ACC112 (cell line): ENCODE data around the gene DISP3.

Experiments
- H2AFZ ChIP-seq: fragments of 200-600 bp; sonication (generic); one replicate; pipeline ENCODE4 v1.6.0; 2017; ENCODE audit warnings: antibody characterized with exemption, low read length; ENCODE audit not compliant: unreplicated experiment
- H3K27ac ChIP-seq: fragments of 200-600 bp; sonication (generic); 2 replicates; pipeline ENCODE4 v1.5.1; 2014; ENCODE audit warnings: low read depth, mild to moderate bottlenecking, antibody characterized with exemption, low read length, moderate library complexity
- H3K27me3 ChIP-seq: fragments of 200-600 bp; sonication (generic); 2 replicates; pipeline ENCODE4 v1.6.1; 2014; ENCODE audit warnings: mild to moderate bottlenecking, antibody characterized with exemption, low read length, moderate library complexity, mixed read lengths; ENCODE audit not compliant: insufficient read depth
- H3K36me3 ChIP-seq: fragments of 200-600 bp; sonication (generic); 2 replicates; pipeline ENCODE4 v1.6.1; 2016; ENCODE audit warnings: mild to moderate bottlenecking, antibody characterized with exemption, low read length, moderate library complexity, mixed read lengths; ENCODE audit not compliant: insufficient read depth
- H3K4me1 ChIP-seq: fragments of 200-600 bp; sonication (generic); one replicate; pipeline ENCODE4 v1.6.1; 2016; ENCODE audit warnings: low read length, mixed read lengths; ENCODE audit not compliant: insufficient read depth, unreplicated experiment, control insufficient read depth
- H3K4me3 ChIP-seq: fragments of 200-600 bp; sonication (generic); 2 replicates; pipeline ENCODE4 v1.5.1; 2014; ENCODE audit warnings: mild to moderate bottlenecking, low read depth, low read length
- H3K79me2 ChIP-seq: fragments of 200-600 bp; sonication (generic); one replicate; pipeline ENCODE4 v1.6.0; 2016; ENCODE audit warnings: low read length; ENCODE audit not compliant: control insufficient read depth, unreplicated experiment, insufficient read depth

DISP3 gene

GRCh38 chr1:11500881-11501280 lies 21.9 kb downstream of the DISP3 start:
- Histone ChIP-seq H3K79me2 (no peaks in the 10 kb centered on the region), H3K4me3 (no peak overlapping the region), H2AFZ (no peak overlapping the region), H3K4me1 (no peaks in the 10 kb centered on the region), H3K36me3 (no peaks in the 10 kb centered on the region), H3K27me3 (peaks cover 58% of the 10 kb centered on the region), H3K27ac (no peak overlapping the region)

DNA sequence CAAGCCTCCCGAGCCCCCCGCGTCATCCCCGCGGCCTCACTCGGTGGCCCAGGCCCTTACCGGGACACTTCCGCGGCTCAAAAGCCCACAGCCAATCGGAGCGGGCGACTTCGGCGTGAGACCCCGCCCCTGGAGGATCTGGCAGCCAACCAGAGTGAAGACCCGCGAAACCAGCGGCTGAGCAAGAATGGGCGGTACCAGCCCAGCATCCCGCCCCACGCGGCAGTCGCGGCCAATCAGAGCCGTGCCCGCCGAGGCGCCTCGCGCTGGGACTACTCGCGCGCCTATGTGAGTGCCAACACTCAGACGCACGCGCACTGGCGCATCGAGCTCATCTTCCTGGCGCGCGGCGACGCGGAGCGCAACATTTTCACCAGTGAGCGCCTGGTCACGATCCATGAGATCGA lies 22.5 kb downstream of the DISP3 start:
- H3K27ac ChIP-seq = no peak overlapping the region
- no peaks in the 10 kb centered on the region for H3K36me3 ChIP-seq
- peaks cover 53% of the 10 kb centered on the region for H3K27me3 ChIP-seq
- no peaks in the 10 kb centered on the region for H3K4me1 ChIP-seq
- no peak overlapping the region for H3K4me3 ChIP-seq
- no peaks in the 10 kb centered on the region for H3K79me2 ChIP-seq
- no peak overlapping the region for H2AFZ ChIP-seq

DNA sequence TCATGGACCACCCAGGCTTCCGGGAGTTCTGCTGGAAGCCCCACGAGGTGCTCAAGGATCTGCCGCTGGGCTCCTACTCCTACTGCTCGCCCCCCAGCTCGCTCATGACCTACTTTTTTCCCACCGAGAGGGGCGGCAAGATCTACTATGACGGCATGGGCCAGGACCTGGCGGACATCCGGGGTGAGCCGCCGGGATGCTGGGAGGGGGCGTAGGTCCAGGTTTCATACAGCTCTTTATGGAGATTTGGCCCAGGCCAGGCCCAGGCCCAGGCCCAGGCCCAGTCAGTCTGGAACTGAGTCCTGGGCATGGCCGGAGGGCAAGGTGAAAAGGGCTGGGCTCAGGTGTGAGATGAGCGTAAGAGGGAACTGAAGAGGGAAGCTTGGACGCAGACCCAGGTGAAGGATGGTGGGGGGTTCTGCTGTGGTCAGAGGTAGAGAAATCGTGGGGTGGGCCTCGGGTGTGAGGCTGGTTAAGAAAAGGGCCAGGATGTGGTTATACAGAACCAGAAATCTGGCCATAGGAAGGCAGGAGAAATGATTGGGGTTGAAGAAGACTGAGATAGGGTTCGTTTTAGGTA lies 23.0 kb downstream of the DISP3 start:
- Histone ChIP-seq H3K79me2 (no peaks in the 10 kb centered on the region), H2AFZ (no peak overlapping the region), H3K36me3 (no peaks in the 10 kb centered on the region), H3K27me3 (peaks cover 49% of the 10 kb centered on the region), H3K27ac (no peak overlapping the region), H3K4me1 (no peaks in the 10 kb centered on the region), H3K4me3 (no peak overlapping the region)

DNA sequence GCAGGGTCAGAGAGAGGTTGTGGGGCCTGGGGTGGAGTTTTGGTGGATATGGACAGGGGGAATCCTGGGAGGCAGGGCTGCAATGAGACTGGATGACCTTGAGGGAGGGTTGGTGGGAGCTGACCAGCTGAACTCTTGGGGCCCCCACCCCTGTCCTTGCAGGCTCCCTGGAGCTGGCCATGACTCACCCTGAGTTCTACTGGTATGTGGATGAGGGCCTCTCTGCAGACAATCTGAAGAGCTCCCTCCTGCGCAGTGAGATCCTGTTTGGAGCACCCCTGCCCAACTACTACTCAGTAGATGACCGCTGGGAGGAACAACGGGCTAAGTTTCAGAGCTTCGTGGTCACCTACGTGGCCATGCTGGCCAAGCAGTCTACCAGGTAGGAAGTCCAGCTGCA lies 23.6 kb downstream of the DISP3 start:
- H3K79me2 ChIP-seq = no peaks in the 10 kb centered on the region
- H3K27me3 ChIP-seq = peaks cover 48% of the 10 kb centered on the region
- H3K4me3 ChIP-seq = no peak overlapping the region
- H3K4me1 ChIP-seq = no peaks in the 10 kb centered on the region
- H3K27ac ChIP-seq = no peak overlapping the region
- H3K36me3 ChIP-seq = no peaks in the 10 kb centered on the region
- H2AFZ ChIP-seq = no peak overlapping the region

GRCh38 chr1:11504599-11504998 lies 25.6 kb downstream of the DISP3 start:
- no peak overlapping the region for H3K27ac ChIP-seq
- no peaks in the 10 kb centered on the region for H3K4me1 ChIP-seq
- no peak overlapping the region for H3K4me3 ChIP-seq
- no peaks in the 10 kb centered on the region for H3K79me2 ChIP-seq
- no peaks in the 10 kb centered on the region for H3K36me3 ChIP-seq
- H3K27me3 ChIP-seq = peaks cover 37% of the 10 kb centered on the region
- no peak overlapping the region for H2AFZ ChIP-seq

DNA sequence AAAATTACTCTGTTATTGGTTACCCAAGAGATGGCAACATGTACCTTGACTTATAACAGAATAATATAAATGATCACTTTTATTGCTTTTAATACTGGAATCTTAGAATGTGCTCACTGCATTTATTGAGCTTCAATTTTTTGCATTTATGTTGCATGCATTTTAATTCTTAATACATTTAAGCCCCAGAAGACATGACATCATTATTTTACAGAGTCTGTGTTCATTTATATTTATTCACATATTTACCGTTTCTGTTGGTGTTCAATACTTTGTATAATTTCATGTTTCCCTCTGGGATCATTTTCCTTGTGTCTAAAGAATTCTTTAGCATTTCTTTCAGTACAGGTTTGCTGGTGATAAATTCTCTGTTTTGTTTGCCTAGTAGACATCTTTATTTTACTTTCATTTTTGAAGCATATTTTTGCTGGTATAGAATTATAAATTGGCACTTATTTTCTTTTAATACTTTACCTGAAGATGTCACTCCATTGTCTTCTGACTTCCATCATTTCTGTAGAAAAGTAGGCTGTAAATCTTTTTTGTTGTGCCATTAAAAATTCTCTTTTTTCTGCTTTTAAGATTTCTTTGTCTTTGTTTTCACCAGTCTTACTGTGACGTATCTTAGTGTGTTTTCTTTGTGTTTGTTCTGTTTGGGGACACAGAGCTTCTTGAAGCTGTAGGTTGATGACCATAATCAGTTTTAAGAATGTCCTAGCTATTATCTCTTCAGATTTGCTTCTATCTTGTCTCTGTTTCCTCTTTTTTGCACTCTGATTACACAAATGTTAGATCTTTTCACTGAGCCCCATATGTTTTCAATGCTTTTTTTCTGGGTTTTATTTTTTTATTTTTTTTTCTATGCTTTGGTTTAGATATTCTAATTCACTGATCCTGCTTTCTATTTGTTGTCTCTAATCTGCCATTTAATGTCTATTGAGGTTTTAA lies 26.9 kb downstream of the DISP3 start:
- H3K36me3 ChIP-seq = no peaks in the 10 kb centered on the region
- peaks cover 26% of the 10 kb centered on the region for H3K27me3 ChIP-seq
- no peak overlapping the region for H2AFZ ChIP-seq

GRCh38 chr1:11507309-11507708 lies 28.4 kb downstream of the DISP3 start:
- Histone ChIP-seq H3K79me2 (no peaks in the 10 kb centered on the region), H3K27me3 (peaks cover 19% of the 10 kb centered on the region), H2AFZ (no peak overlapping the region), H3K36me3 (no peaks in the 10 kb centered on the region), H3K27ac (no peak overlapping the region), H3K4me1 (no peaks in the 10 kb centered on the region), H3K4me3 (no peak overlapping the region)

More for the DNA sequence above, 26.9 kb downstream of the DISP3 start:
- Histone ChIP-seq H3K4me1 (no peaks in the 10 kb centered on the region), H3K27ac (no peak overlapping the region), H3K79me2 (no peaks in the 10 kb centered on the region), H3K4me3 (no peak overlapping the region)

DNA sequence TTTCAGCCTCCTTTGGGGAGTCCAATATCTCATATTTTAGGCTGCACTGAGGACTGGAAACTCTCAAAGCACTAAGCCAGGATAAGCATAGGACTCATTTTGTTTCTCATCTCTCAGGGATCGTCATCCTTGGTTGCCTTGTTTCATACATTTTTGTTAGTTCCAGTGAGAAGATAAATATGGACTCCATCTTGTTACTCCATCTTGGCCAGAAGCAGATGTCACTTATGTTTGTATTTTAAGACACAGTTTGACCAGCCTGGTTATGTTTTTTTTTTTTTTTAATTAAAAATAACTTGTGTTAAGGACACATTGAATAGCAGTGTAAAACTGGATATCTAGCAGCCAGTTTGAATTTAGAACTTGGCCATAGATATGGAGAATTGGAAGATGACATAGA lies 34.7 kb downstream of the DISP3 start:
- H3K27ac ChIP-seq = no peak overlapping the region
- H2AFZ ChIP-seq = no peak overlapping the region
- H3K4me3 ChIP-seq = no peak overlapping the region
- no peaks in the 10 kb centered on the region for H3K4me1 ChIP-seq
- H3K36me3 ChIP-seq = no peaks in the 10 kb centered on the region
- peaks cover 29% of the 10 kb centered on the region; the same call in 1 of the 2 replicates for H3K27me3 ChIP-seq
- H3K79me2 ChIP-seq = no peaks in the 10 kb centered on the region

GRCh38 chr1:11514366-11514765 lies 35.4 kb downstream of the DISP3 start:
- no peaks in the 10 kb centered on the region for H3K4me1 ChIP-seq
- no peaks in the 10 kb centered on the region for H3K36me3 ChIP-seq

GRCh38 chr1:11515368-11516300 lies 36.7 kb downstream of the DISP3 start:
- H3K4me1 ChIP-seq = no peaks in the 10 kb centered on the region
- no peaks in the 10 kb centered on the region for H3K36me3 ChIP-seq
- no peak overlapping the region for H3K27ac ChIP-seq
- H2AFZ ChIP-seq = no peak overlapping the region
- H3K4me3 ChIP-seq = no peak overlapping the region
- peaks cover 32% of the 10 kb centered on the region; the same call in 1 of the 2 replicates for H3K27me3 ChIP-seq
- H3K79me2 ChIP-seq = no peaks in the 10 kb centered on the region

More at GRCh38 chr1:11514366-11514765, 35.4 kb downstream of the DISP3 start:
- Histone ChIP-seq H3K27me3 (peaks cover 25% of the 10 kb centered on the region; the same call in 1 of the 2 replicates), H2AFZ (no peak overlapping the region), H3K27ac (no peak overlapping the region), H3K79me2 (no peaks in the 10 kb centered on the region), H3K4me3 (no peak overlapping the region)
